Nephron (organoid): ENCODE results near the gene LECT2.

Experiments
- H3K27ac Mint-ChIP-seq, 3 experiments: 2 replicates each; pipeline ENCODE4 v1.8.0; 2020; ENCODE audit warnings: mixed read lengths in 3 of 3, mild to moderate bottlenecking in 2 of 3, moderate library complexity in 1 of 3
- H3K27me3 Mint-ChIP-seq: 2 replicates; pipeline ENCODE4 v1.8.0; 2021; ENCODE audit warnings: low read depth, mild to moderate bottlenecking, moderate library complexity, mixed read lengths
- H3K36me3 Mint-ChIP-seq: 2 replicates; pipeline ENCODE4 v1.8.0; 2020; ENCODE audit warnings: low read depth, mixed read lengths
- H3K4me1 Mint-ChIP-seq: 2 replicates; pipeline ENCODE4 v1.8.0; 2020; ENCODE audit warnings: mixed read lengths
- H3K4me3 Mint-ChIP-seq, 3 experiments: 2 replicates each; pipeline ENCODE4 v1.8.0; 2020; ENCODE audit warnings: mild to moderate bottlenecking in 3 of 3, mixed read lengths in 3 of 3, moderate library complexity in 2 of 3
- H3K9me3 Mint-ChIP-seq: 2 replicates; pipeline ENCODE4 v1.8.0; 2020; ENCODE audit warnings: mixed read lengths
- TF ChIP-seq, protein P1 (sequence below), 3 experiments: fragments of 200-600 bp; sonication (generic); IDR thresholded peaks; one replicate each; pipeline ENCODE4 v1.5.0; 2021; ENCODE audit warnings: antibody characterized with exemption in 3 of 3; ENCODE audit not compliant: unreplicated experiment in 3 of 3

LECT2 gene

GRCh38 chr5:135954899-135955298 is at the start of gene LECT2:
Gene LECT2, minus strand, starts transcription at chr5:135954983. Its CDS starts 150 bp downstream, at chr5:135954833.
- Mint-ChIP-seq H3K9me3 (no peaks in the 10 kb centered on the region), H3K27ac (no peak within 1 kb of the TSS), H3K4me1 (peaks cover 4% of the 10 kb centered on the region), H3K27me3 (peaks cover 12% of the 10 kb centered on the region), H3K36me3 (no peaks in the 10 kb centered on the region), H3K4me3 (no peak within 1 kb of the TSS)
- TF ChIP-seq, protein P1, sequence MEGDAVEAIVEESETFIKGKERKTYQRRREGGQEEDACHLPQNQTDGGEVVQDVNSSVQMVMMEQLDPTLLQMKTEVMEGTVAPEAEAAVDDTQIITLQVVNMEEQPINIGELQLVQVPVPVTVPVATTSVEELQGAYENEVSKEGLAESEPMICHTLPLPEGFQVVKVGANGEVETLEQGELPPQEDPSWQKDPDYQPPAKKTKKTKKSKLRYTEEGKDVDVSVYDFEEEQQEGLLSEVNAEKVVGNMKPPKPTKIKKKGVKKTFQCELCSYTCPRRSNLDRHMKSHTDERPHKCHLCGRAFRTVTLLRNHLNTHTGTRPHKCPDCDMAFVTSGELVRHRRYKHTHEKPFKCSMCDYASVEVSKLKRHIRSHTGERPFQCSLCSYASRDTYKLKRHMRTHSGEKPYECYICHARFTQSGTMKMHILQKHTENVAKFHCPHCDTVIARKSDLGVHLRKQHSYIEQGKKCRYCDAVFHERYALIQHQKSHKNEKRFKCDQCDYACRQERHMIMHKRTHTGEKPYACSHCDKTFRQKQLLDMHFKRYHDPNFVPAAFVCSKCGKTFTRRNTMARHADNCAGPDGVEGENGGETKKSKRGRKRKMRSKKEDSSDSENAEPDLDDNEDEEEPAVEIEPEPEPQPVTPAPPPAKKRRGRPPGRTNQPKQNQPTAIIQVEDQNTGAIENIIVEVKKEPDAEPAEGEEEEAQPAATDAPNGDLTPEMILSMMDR (IDR thresholded peaks at IDR 0.05; ENCODE audit: unreplicated experiment in 3 of 3): no peak

GRCh38 chr5:136004436-136004835 is 49.7 kb upstream of the LECT2 start:
- Mint-ChIP-seq H3K4me3 (no peak overlapping the region), H3K27me3 (peaks cover 2% of the 10 kb centered on the region), H3K36me3 (no peaks in the 10 kb centered on the region), H3K9me3 (no peaks in the 10 kb centered on the region), H3K4me1 (peaks cover 71% of the 10 kb centered on the region), H3K27ac (peak overlapping the region; percentile 34 to 79 (median 66))
- TF ChIP-seq, protein P1 (IDR thresholded peaks at IDR 0.05; ENCODE audit: unreplicated experiment in 3 of 3): no peak

- Mint-ChIP-seq H3K36me3 (no peaks in the 10 kb centered on the region), H3K9me3 (no peaks in the 10 kb centered on the region), H3K27ac (peak overlapping the region; percentile 92 to 95 (median 94)), H3K4me3 (peak overlapping the region in 1 of 3 experiments; percentile 31), H3K27me3 (peaks cover 8% of the 10 kb centered on the region), H3K4me1 (peaks cover 78% of the 10 kb centered on the region)
- TF ChIP-seq, protein P1 (IDR thresholded peaks at IDR 0.05; ENCODE audit: unreplicated experiment in 3 of 3): no peak
Observed at GRCh38 chr5:136001466-136001981, 46.7 kb upstream of the LECT2 start.

DNA sequence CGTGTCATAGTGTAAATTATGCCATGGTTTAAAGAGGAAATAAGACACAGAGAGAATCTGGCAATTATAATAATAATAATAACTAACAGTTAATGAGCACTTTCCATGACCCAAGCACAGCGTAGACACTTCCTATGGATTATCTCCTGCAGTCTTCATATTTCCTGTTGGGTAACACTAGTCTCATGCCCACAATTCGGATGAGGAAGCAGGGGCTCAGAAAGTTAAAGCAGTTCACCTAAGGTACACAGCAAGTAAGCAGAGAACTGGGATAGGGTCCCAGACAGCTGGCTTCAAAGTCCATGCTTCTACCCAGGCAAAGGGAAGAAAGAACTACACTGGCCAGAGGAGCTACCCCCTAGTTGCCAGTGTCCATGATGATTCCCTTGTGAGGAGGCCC is 46.1 kb upstream of the LECT2 start:
- TF ChIP-seq, protein P1 (IDR thresholded peaks at IDR 0.05; ENCODE audit: unreplicated experiment in 3 of 3): no peak
- peaks cover 78% of the 10 kb centered on the region for H3K4me1 Mint-ChIP-seq
- no peaks in the 10 kb centered on the region for H3K9me3 Mint-ChIP-seq

DNA sequence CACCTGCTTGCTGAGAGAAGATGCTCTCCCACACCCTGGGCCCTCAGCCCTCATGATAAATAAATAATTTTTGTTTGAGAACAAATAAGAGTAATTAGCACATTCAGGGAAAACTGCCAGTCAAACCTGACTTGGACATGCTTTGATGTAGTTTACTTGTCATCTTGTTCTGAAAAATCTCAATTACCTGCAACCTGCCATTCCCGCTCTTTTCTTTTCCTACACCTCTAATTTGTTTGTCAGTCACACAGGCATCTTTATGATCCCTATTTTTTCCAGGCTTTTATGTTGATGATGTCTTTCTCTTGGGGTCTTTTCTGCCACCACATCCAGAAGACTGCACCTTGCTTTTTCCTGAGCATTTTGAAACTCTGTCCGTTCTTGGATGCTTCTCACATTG is 45.4 kb upstream of the LECT2 start:
- TF ChIP-seq, protein P1 (IDR thresholded peaks at IDR 0.05; ENCODE audit: unreplicated experiment in 3 of 3): no peak
- no peaks in the 10 kb centered on the region for H3K9me3 Mint-ChIP-seq
- H3K27ac Mint-ChIP-seq: peak overlapping the region; percentile 92 to 95 (median 94)
- H3K27me3 Mint-ChIP-seq: peaks cover 11% of the 10 kb centered on the region
- peaks cover 79% of the 10 kb centered on the region for H3K4me1 Mint-ChIP-seq
- H3K4me3 Mint-ChIP-seq: no peak overlapping the region
- no peaks in the 10 kb centered on the region for H3K36me3 Mint-ChIP-seq

More for the DNA sequence above, 46.1 kb upstream of the LECT2 start:
- Mint-ChIP-seq H3K36me3 (no peaks in the 10 kb centered on the region), H3K27ac (peak overlapping the region; percentile 92 to 95 (median 94)), H3K27me3 (peaks cover 11% of the 10 kb centered on the region), H3K4me3 (no peak overlapping the region)
